Trophoblast cell (in vitro differentiated cells and primary cell): ENCODE results near the gene IP6K3.
A peak's percentile ranks its signal among the peaks of the same experiment; 100 is the strongest.

Experiments used
- DNase-seq, 2 donors: peaks; one replicate each; pipeline ENCODE4 v3.0.0-alpha.2; 2016
- H2AFZ ChIP-seq: 2 replicates; pipeline ENCODE4 v1.6.1; 2013; ENCODE audit warnings: low read length, moderate library complexity, mild to moderate bottlenecking; ENCODE audit not compliant: insufficient read depth, poor library complexity
- H2AK5ac ChIP-seq: 2 replicates; pipeline ENCODE4 v1.6.1; 2013; ENCODE audit warnings: mild to moderate bottlenecking, low read length
- H2BK120ac ChIP-seq: 2 replicates; pipeline ENCODE4 v1.6.1; 2013; ENCODE audit warnings: low read length, mild to moderate bottlenecking, moderate library complexity; ENCODE audit not compliant: insufficient read depth, poor library complexity
- H2BK12ac ChIP-seq: 2 replicates; pipeline ENCODE4 v1.6.1; 2013; ENCODE audit warnings: mild to moderate bottlenecking, low read length, moderate library complexity
- H2BK5ac ChIP-seq: 2 replicates; pipeline ENCODE4 v1.6.1; 2013; ENCODE audit warnings: low read length, low read depth, moderate library complexity, mild to moderate bottlenecking; ENCODE audit not compliant: poor library complexity
- H3K14ac ChIP-seq: 2 replicates; pipeline ENCODE4 v1.6.1; 2013; ENCODE audit warnings: mild to moderate bottlenecking, low read length
- H3K18ac ChIP-seq: 2 replicates; pipeline ENCODE4 v1.6.1; 2013; ENCODE audit warnings: mild to moderate bottlenecking, low read length
- H3K23ac ChIP-seq: 2 replicates; pipeline ENCODE4 v1.6.1; 2013; ENCODE audit warnings: low read length
- H3K27ac ChIP-seq: 2 replicates; pipeline ENCODE4 v1.5.1; 2013; ENCODE audit warnings: low read depth, mild to moderate bottlenecking, inconsistent platforms, low read length, moderate library complexity
- H3K27me3 ChIP-seq: 2 replicates; pipeline ENCODE4 v1.6.1; 2013; ENCODE audit warnings: inconsistent platforms, mild to moderate bottlenecking, low read length, moderate library complexity; ENCODE audit not compliant: insufficient read depth
- H3K36me3 ChIP-seq, 2 experiments: 1 replicate in 1 of 2; 2 replicates in 1 of 2; pipeline ENCODE4 v1.6.1; 2013; ENCODE audit warnings: low read length in 2 of 2, mild to moderate bottlenecking in 2 of 2, moderate library complexity in 1 of 2; ENCODE audit not compliant: insufficient read depth in 2 of 2, control insufficient read depth in 1 of 2
- H3K4ac ChIP-seq: 2 replicates; pipeline ENCODE4 v1.6.1; 2013; ENCODE audit warnings: low read depth, mild to moderate bottlenecking, low read length, moderate library complexity
- H3K4me1 ChIP-seq, 2 experiments: 1 replicate in 1 of 2; 2 replicates in 1 of 2; pipeline ENCODE4 v1.6.1; 2013; ENCODE audit warnings: low read length in 2 of 2, mild to moderate bottlenecking in 2 of 2, moderate library complexity in 1 of 2; ENCODE audit not compliant: insufficient read depth in 2 of 2, control insufficient read depth in 1 of 2
- H3K4me2 ChIP-seq: 2 replicates; pipeline ENCODE4 v1.6.1; 2013; ENCODE audit warnings: inconsistent platforms, mild to moderate bottlenecking, low read length, moderate library complexity
- H3K4me3 ChIP-seq: 2 replicates; pipeline ENCODE4 v1.5.1; 2013; ENCODE audit warnings: mild to moderate bottlenecking, low read depth, low read length, inconsistent platforms
- H3K79me1 ChIP-seq: one replicate; pipeline ENCODE4 v1.6.1; 2013; ENCODE audit warnings: low read length
- H3K79me2 ChIP-seq: 2 replicates; pipeline ENCODE4 v1.6.1; 2013; ENCODE audit warnings: low read length, mild to moderate bottlenecking; ENCODE audit not compliant: control insufficient read depth, insufficient read depth, poor library complexity
- H3K9ac ChIP-seq: 2 replicates; pipeline ENCODE4 v1.6.1; 2013; ENCODE audit warnings: mild to moderate bottlenecking, low read length
- H3K9me3 ChIP-seq: 2 replicates; pipeline ENCODE4 v1.6.1; 2013; ENCODE audit warnings: low read depth, mild to moderate bottlenecking, control low read depth, inconsistent platforms, low read length; ENCODE audit not compliant: insufficient read depth
- H4K12ac ChIP-seq: 2 replicates; pipeline ENCODE4 v1.6.1; 2013; ENCODE audit warnings: low read depth, mild to moderate bottlenecking, low read length, moderate library complexity
- H4K8ac ChIP-seq: 2 replicates; pipeline ENCODE4 v1.6.1; 2013; ENCODE audit warnings: low read depth, mild to moderate bottlenecking, low read length, moderate library complexity
- H4K91ac ChIP-seq: one replicate; pipeline ENCODE4 v1.6.1; 2013; ENCODE audit warnings: low read depth, mild to moderate bottlenecking, low read length, moderate library complexity
- WGBS: extraction: QIAGEN DNeasy Blood & Tissue Kit; methylation state at CpG from one replicate; pipeline ENCODE4 v1.1.7; 2013; ENCODE audit warnings: missing lambda C conversion rate; ENCODE audit not compliant: insufficient read length, insufficient coverage; ENCODE audit errors: extremely low coverage; 5-methylcytosine and 5-hydroxymethylcytosine counted together

Gene IP6K3

GRCh38 chr6:33688006-33688405, 58.7 kb downstream of the IP6K3 start:
- Histone ChIP-seq H3K18ac (no peak overlapping the region), H3K4ac (no peak overlapping the region), H3K14ac (no peak overlapping the region), H3K4me3 (no peak overlapping the region), H3K79me2 (no peaks in the 10 kb centered on the region), H3K4me1 (peaks cover 5 to 11% of the 10 kb centered on the region in 2 experiments), H3K9ac (no peak overlapping the region), H3K27ac (no peak overlapping the region), H4K91ac (no peak overlapping the region), H4K8ac (no peak overlapping the region), H3K79me1 (no peaks in the 10 kb centered on the region), H3K27me3 (no peaks in the 10 kb centered on the region), H3K9me3 (peaks cover 2% of the 10 kb centered on the region), H2BK5ac (no peak overlapping the region), H3K36me3 (peaks cover 24 to 38% of the 10 kb centered on the region in 2 experiments), H3K4me2 (no peak overlapping the region), H2AFZ (no peak overlapping the region), H2AK5ac (no peak overlapping the region), H4K12ac (no peak overlapping the region), H2BK120ac (no peak overlapping the region), H2BK12ac (no peak overlapping the region), H3K23ac (no peak overlapping the region)
- WGBS, result no CpG with 5 or more reads among the region's 20 CpGs
- no peak for DNase-seq

GRCh38 chr6:33686981-33687975, 59.4 kb downstream of the IP6K3 start:
- Histone ChIP-seq H4K8ac (no peak overlapping the region), H3K18ac (no peak overlapping the region), H2BK12ac (no peak overlapping the region), H3K4me2 (no peak overlapping the region), H3K27ac (no peak overlapping the region), H3K4ac (no peak overlapping the region), H2BK120ac (no peak overlapping the region), H3K23ac (no peak overlapping the region), H4K12ac (no peak overlapping the region), H2BK5ac (no peak overlapping the region), H3K4me1 (peaks cover 5 to 8% of the 10 kb centered on the region in 2 experiments), H3K9me3 (peaks cover 2% of the 10 kb centered on the region), H3K9ac (no peak overlapping the region), H3K79me2 (no peaks in the 10 kb centered on the region), H3K14ac (no peak overlapping the region), H3K4me3 (no peak overlapping the region), H2AFZ (no peak overlapping the region), H3K79me1 (no peaks in the 10 kb centered on the region), H3K36me3 (peaks cover 28 to 40% of the 10 kb centered on the region in 2 experiments), H4K91ac (no peak overlapping the region), H2AK5ac (no peak overlapping the region), H3K27me3 (no peaks in the 10 kb centered on the region)
- DNase-seq, result no peak
- WGBS, result no CpG with 5 or more reads among the region's 27 CpGs

GRCh38 chr6:33686225-33686924, 60.3 kb downstream of the IP6K3 start:
- H3K36me3 ChIP-seq, result peaks cover 30 to 37% of the 10 kb centered on the region in 2 experiments
- H3K27me3 ChIP-seq, result no peaks in the 10 kb centered on the region
- no peak overlapping the region for H3K18ac ChIP-seq
- H3K14ac ChIP-seq, result no peak overlapping the region
- no peak overlapping the region for H3K27ac ChIP-seq
- H2BK12ac ChIP-seq, result no peak overlapping the region
- no peak overlapping the region for H4K8ac ChIP-seq
- H3K4me1 ChIP-seq, result peaks cover 0 to 2% of the 10 kb centered on the region in 2 experiments
- no peak overlapping the region for H4K12ac ChIP-seq
- peak overlapping the region; percentile 20 for H3K4me3 ChIP-seq
- no peaks in the 10 kb centered on the region for H3K9me3 ChIP-seq
- H3K79me1 ChIP-seq, result no peaks in the 10 kb centered on the region
- WGBS, result no CpG with 5 or more reads among the region's 6 CpGs
- H2BK5ac ChIP-seq, result no peak overlapping the region
- no peak overlapping the region for H2AK5ac ChIP-seq
- no peak overlapping the region for H3K9ac ChIP-seq
- H3K4ac ChIP-seq, result no peak overlapping the region
- H4K91ac ChIP-seq, result no peak overlapping the region
- H3K23ac ChIP-seq, result no peak overlapping the region
- no peaks in the 10 kb centered on the region for H3K79me2 ChIP-seq
- DNase-seq, result no peak
- H3K4me2 ChIP-seq, result no peak overlapping the region
- H2AFZ ChIP-seq, result no peak overlapping the region
- H2BK120ac ChIP-seq, result no peak overlapping the region

- Histone ChIP-seq H2AK5ac (no peak overlapping the region), H3K4me3 (no peak overlapping the region), H3K27me3 (no peaks in the 10 kb centered on the region), H4K91ac (no peak overlapping the region), H4K8ac (no peak overlapping the region), H4K12ac (no peak overlapping the region), H3K9ac (no peak overlapping the region), H3K9me3 (no peaks in the 10 kb centered on the region), H3K4ac (no peak overlapping the region), H2BK5ac (no peak overlapping the region), H2BK120ac (no peak overlapping the region), H3K23ac (no peak overlapping the region), H3K14ac (no peak overlapping the region), H3K36me3 (peaks cover 25 to 33% of the 10 kb centered on the region in 2 experiments), H2AFZ (no peak overlapping the region), H3K4me1 (no peaks in the 10 kb centered on the region), H3K27ac (no peak overlapping the region), H3K4me2 (no peak overlapping the region), H3K18ac (no peak overlapping the region), H3K79me2 (no peaks in the 10 kb centered on the region), H3K79me1 (no peaks in the 10 kb centered on the region), H2BK12ac (no peak overlapping the region)
- no peak for DNase-seq
- no CpG with 5 or more reads among the region's 38 CpGs for WGBS
Measured at GRCh38 chr6:33685411-33686224, 61.1 kb downstream of the IP6K3 start.
